ENCODE data around the gene CLEC10A. TPM values are rescaled to one million over a fixed set of nuclear protein-coding genes. Genes with fewer than 3 reads are reported as not detected.
"Not testable (repeated sequence)": the region's sequence is repeated elsewhere in the genome, so short reads cannot be mapped to it uniquely, and the experiment has no call there.

The CLEC10A gene
- total RNA-seq, 4 donors from 2014 or later, result 0.46 to 5.4 (median 1.9) TPM

- no peak overlapping the region for H3K4me3 ChIP-seq (ENCODE audit: low read depth, poor library complexity, severe bottlenecking)
- intact Hi-C loops (cut with DNase I; ENCODE audit: low total_unique reads), result no loop called here
- no peak for TF ChIP-seq POLR2A (IDR thresholded peaks at IDR 0.05)
- DNase-seq (ENCODE audit: low spot score in 2 of 2), result peak in 1 of 2 donors; percentile 68
- 69 to 75% methylated on average over 10 of the region's 10 CpGs for WGBS, 2 donors
These were observed 14.6 kb upstream of the CLEC10A start for GRCh38 chr17:7094652-7095019.

- H3K4me3 ChIP-seq (ENCODE audit: low read depth, poor library complexity, severe bottlenecking); intact Hi-C loops (cut with DNase I; ENCODE audit: low total_unique reads): not testable (repeated sequence)
- DNase-seq (ENCODE audit: low spot score in 2 of 2), result peak in 1 of 2 donors; percentile 56
- WGBS, 2 donors, result 62 to 68% methylated on average over 20 to 25 of the region's 28 CpGs
These were observed 11.4 kb upstream of the CLEC10A start for GRCh38 chr17:7091311-7092005.

GRCh38 chr17:7089570-7089969 is 9.5 kb upstream of the CLEC10A start:
- H3K4me3 ChIP-seq (ENCODE audit: low read depth, poor library complexity, severe bottlenecking); intact Hi-C loops (cut with DNase I; ENCODE audit: low total_unique reads); DNase-seq (ENCODE audit: low spot score in 2 of 2): not testable (repeated sequence)
- WGBS, 2 donors, result 84 to 89% methylated on average over 6 of the region's 6 CpGs

GRCh38 chr17:7088442-7088841 is 8.4 kb upstream of the CLEC10A start:
- H3K4me3 ChIP-seq (ENCODE audit: low read depth, poor library complexity, severe bottlenecking); intact Hi-C loops (cut with DNase I; ENCODE audit: low total_unique reads): not testable (repeated sequence)
- 52 to 61% methylated on average over 4 of the region's 4 CpGs for WGBS, 2 donors
- DNase-seq (ENCODE audit: low spot score in 2 of 2), result peak in 1 of 2 donors; percentile 43

GRCh38 chr17:7084088-7084487 is 4.0 kb upstream of the CLEC10A start:
- WGBS, 2 donors, result 33 to 39% methylated on average over 7 of the region's 7 CpGs
- intact Hi-C loops (cut with DNase I; ENCODE audit: low total_unique reads), result no loop called here
- no peak overlapping the region for H3K4me3 ChIP-seq (ENCODE audit: low read depth, poor library complexity, severe bottlenecking)
- no peak for TF ChIP-seq POLR2A (IDR thresholded peaks at IDR 0.05)
- TF ChIP-seq, protein P1, sequence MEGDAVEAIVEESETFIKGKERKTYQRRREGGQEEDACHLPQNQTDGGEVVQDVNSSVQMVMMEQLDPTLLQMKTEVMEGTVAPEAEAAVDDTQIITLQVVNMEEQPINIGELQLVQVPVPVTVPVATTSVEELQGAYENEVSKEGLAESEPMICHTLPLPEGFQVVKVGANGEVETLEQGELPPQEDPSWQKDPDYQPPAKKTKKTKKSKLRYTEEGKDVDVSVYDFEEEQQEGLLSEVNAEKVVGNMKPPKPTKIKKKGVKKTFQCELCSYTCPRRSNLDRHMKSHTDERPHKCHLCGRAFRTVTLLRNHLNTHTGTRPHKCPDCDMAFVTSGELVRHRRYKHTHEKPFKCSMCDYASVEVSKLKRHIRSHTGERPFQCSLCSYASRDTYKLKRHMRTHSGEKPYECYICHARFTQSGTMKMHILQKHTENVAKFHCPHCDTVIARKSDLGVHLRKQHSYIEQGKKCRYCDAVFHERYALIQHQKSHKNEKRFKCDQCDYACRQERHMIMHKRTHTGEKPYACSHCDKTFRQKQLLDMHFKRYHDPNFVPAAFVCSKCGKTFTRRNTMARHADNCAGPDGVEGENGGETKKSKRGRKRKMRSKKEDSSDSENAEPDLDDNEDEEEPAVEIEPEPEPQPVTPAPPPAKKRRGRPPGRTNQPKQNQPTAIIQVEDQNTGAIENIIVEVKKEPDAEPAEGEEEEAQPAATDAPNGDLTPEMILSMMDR (IDR thresholded peaks at IDR 0.05), result no peak
- no peak for DNase-seq (ENCODE audit: low spot score in 2 of 2)

DNA sequence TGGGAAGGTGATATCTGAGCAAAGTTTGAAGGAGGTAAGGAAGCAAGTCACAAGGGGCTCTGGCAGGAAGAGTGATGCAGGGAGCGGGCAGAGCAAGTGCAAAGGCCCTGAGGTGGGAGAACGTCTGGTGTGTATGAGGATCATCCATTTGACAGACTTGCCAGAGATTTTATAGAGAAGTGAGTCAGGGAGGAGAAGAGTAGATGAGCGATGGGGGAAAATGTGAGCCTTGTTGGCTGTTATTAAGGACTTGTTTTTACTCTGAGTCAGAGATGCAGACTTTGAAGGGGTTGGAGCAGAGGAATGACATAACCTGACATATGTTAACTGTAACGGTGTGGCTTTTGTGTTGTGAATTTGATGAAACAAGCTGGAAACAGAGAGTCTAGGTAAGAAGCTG is 3.5 kb upstream of the CLEC10A start:
- intact Hi-C loops (cut with DNase I; ENCODE audit: low total_unique reads), result no loop called here
- DNase-seq (ENCODE audit: low spot score in 2 of 2), result peak in 1 of 2 donors; percentile 29
- H3K4me3 ChIP-seq (ENCODE audit: low read depth, poor library complexity, severe bottlenecking), result no peak overlapping the region
- TF ChIP-seq, protein P1 (IDR thresholded peaks at IDR 0.05), result no peak
- no peak for TF ChIP-seq POLR2A (IDR thresholded peaks at IDR 0.05)
- 66 to 75% methylated on average over 4 of the region's 4 CpGs for WGBS, 2 donors

DNA sequence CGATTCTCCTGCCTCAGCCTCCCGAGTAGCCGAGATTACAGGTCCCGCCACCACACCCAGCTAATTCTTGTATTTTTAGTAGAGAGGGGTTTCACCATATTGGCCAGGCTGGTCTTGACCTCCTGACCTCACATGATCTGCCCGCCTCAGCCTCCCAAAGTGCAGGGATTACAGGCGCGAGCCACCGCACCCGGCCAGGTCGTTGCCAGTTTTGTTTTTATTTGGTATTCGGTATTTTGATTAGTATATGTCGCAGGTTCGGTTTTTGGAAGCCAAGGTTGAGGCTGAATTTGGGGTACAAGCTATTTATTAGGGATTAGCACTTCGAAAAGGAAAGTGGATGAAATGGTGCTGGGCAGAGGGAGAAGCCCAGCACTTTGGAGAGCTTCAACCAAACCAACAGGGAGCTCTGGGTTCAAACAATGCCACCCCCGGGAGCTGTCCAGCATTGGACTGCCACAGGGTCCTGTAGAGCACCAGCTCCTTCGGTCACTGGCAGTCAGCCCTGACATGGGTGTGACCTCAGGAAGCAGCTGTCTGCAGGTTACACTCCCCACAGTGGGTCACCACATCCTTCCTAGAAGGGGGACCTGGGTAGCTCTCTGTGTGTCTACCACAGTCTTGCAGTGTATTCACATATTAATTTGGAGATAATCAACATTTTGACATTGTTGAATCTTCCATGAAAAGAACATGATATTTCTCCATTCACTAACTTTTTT is 1.5 kb upstream of the CLEC10A start:
- DNase-seq (ENCODE audit: low spot score in 2 of 2), result peak in 1 of 2 donors; percentile 80
- no peak overlapping the region for H3K4me3 ChIP-seq (ENCODE audit: low read depth, poor library complexity, severe bottlenecking)
- 87% methylated on average over 16 of the region's 16 CpGs for WGBS, 2 donors
- intact Hi-C loops (cut with DNase I; ENCODE audit: low total_unique reads), result no loop called here
- TF ChIP-seq POLR2A (IDR thresholded peaks at IDR 0.05), result no peak
- TF ChIP-seq, protein P1 (IDR thresholded peaks at IDR 0.05), result no peak
